Dermis blood vessel endothelial cell (primary cell): ENCODE data around the gene KIF18B. TPM values are rescaled to one million over a fixed set of nuclear protein-coding genes. Genes with fewer than 3 reads are reported as not detected.

Experiments
- total RNA-seq: library from RNA; depleted of rRNA; stranded (reverse); fragments of >200 nt; gene quantifications from 2 replicates; pipeline ENCODE4 v1.2.3, GENCODE V29; 2014

Gene KIF18B
- total RNA-seq, 1 donor from 2014 or later: 1.4 TPM

Other genes starting within 250 kb of the KIF18B start
- 2.6 and 7.7 TPM in 2 replicates for gene DBF4B, start 239.1 kb downstream of the KIF18B start, total RNA-seq
- gene ADAM11, start 188.8 kb downstream of the KIF18B start, total RNA-seq: under 0.01 and 0.09 TPM in 2 replicates
- gene GJC1, start 117.5 kb downstream of the KIF18B start, total RNA-seq: 7.5 and 13.9 TPM in 2 replicates
- gene HIGD1B, start 99.9 kb downstream of the KIF18B start, total RNA-seq: not detected in 2 replicates
- 154 and 298 TPM in 2 replicates for gene EFTUD2, start 48.3 kb downstream of the KIF18B start, total RNA-seq
- 0.51 TPM in 1 of 2 replicates, not detected in the other for gene GFAP, start 32.3 kb downstream of the KIF18B start, total RNA-seq
- gene C1QL1, start 20.5 kb upstream of the KIF18B start, total RNA-seq: 0.14 TPM in 1 of 2 replicates, not detected in the other
- 33.8 and 36.4 TPM in 2 replicates for gene DCAKD, start 103.9 kb upstream of the KIF18B start, total RNA-seq
- gene NMT1, start 113.5 kb upstream of the KIF18B start, total RNA-seq: 69.4 and 79.1 TPM in 2 replicates
- gene PLCD3, start 184.7 kb upstream of the KIF18B start, total RNA-seq: 51.3 and 51.4 TPM in 2 replicates
- gene ACBD4, start 187.9 kb upstream of the KIF18B start, total RNA-seq: 4.5 and 4.9 TPM in 2 replicates
- gene HEXIM1, start 200.7 kb upstream of the KIF18B start, total RNA-seq: 7.0 and 11.0 TPM in 2 replicates
- gene HEXIM2, start 214.1 kb upstream of the KIF18B start, total RNA-seq: 4.1 and 4.8 TPM in 2 replicates